IMR-90 (cell line): ENCODE results near the gene RORB.

ENCODE experiments used
- BHLHE40 ChIP-seq: fragments of 150-350 bp; IDR thresholded peaks from 2 replicates; pipeline ENCODE4 v1.6.1; 2016; ENCODE audit warnings: mild to moderate bottlenecking, low read depth, low read length
- CEBPB ChIP-seq: IDR thresholded peaks from 2 replicates; pipeline ENCODE4 v1.6.1; 2012; ENCODE audit warnings: low read depth, low read length, improper control_type of control experiment
- CHD1 ChIP-seq: IDR thresholded peaks from 2 replicates; pipeline ENCODE4 v1.6.1; 2012; ENCODE audit warnings: low read depth, low read length, improper control_type of control experiment
- CTCF ChIP-seq: conservative IDR thresholded peaks from 2 replicates; pipeline ENCODE4 v1.5.1; 2012; ENCODE audit warnings: mild to moderate bottlenecking, low read depth, low read length, improper control_type of control experiment
- FOS ChIP-seq: fragments of 150-350 bp; IDR thresholded peaks from 2 replicates; pipeline ENCODE4 v1.6.1; 2016; ENCODE audit warnings: low read depth, low read length
- MAFK ChIP-seq: IDR thresholded peaks from 2 replicates; pipeline ENCODE4 v1.6.1; 2012; ENCODE audit warnings: low read depth, low read length, improper control_type of control experiment
- MAZ ChIP-seq: IDR thresholded peaks from 2 replicates; pipeline ENCODE4 v1.6.1; 2012; ENCODE audit warnings: low read depth, mild to moderate bottlenecking, low read length, improper control_type of control experiment, moderate library complexity, borderline replicate concordance
- NFE2L2 ChIP-seq: fragments of 150-350 bp; IDR thresholded peaks from 2 replicates; pipeline ENCODE4 v1.6.1; 2016; ENCODE audit warnings: low read depth, mild to moderate bottlenecking, low read length
- POLR2A ChIP-seq: IDR thresholded peaks from 2 replicates; pipeline ENCODE4 v1.6.1; 2012; ENCODE audit warnings: mild to moderate bottlenecking, low read depth, low read length
- RAD21 ChIP-seq: IDR thresholded peaks from 2 replicates; pipeline ENCODE4 v1.6.1; 2012; ENCODE audit warnings: low read length, improper control_type of control experiment
- RFX5 ChIP-seq: IDR thresholded peaks from 2 replicates; pipeline ENCODE4 v1.8.0; 2012; ENCODE audit warnings: low read depth, mild to moderate bottlenecking, low read length, moderate library complexity
- SMC3 ChIP-seq: fragments of 150-350 bp; IDR thresholded peaks from 2 replicates; pipeline ENCODE4 v1.6.1; 2016; ENCODE audit warnings: low read depth, mild to moderate bottlenecking, antibody characterized with exemption, low read length, moderate library complexity
- TF ChIP-seq, protein P1 (sequence below): fragments of 150-350 bp; IDR thresholded peaks from 2 replicates; pipeline ENCODE4 v1.6.1; 2016; ENCODE audit warnings: low read depth, mild to moderate bottlenecking, low read length, moderate library complexity, borderline replicate concordance
- TF ChIP-seq, protein P2 (sequence below): fragments of 150-350 bp; IDR thresholded peaks from 2 replicates; pipeline ENCODE4 v1.6.1; 2017; ENCODE audit warnings: mild to moderate bottlenecking, antibody characterized with exemption, low read length, low read depth

- TF ChIP-seq CTCF (no peak), POLR2A (no peak), NFE2L2 (no peak), CHD1 (no peak), MAFK (no peak), RFX5 (no peak), RAD21 (no peak), CEBPB (no peak), MAZ (no peak), SMC3 (no peak), FOS (no peak), BHLHE40 (no peak)
- TF ChIP-seq, protein P1, sequence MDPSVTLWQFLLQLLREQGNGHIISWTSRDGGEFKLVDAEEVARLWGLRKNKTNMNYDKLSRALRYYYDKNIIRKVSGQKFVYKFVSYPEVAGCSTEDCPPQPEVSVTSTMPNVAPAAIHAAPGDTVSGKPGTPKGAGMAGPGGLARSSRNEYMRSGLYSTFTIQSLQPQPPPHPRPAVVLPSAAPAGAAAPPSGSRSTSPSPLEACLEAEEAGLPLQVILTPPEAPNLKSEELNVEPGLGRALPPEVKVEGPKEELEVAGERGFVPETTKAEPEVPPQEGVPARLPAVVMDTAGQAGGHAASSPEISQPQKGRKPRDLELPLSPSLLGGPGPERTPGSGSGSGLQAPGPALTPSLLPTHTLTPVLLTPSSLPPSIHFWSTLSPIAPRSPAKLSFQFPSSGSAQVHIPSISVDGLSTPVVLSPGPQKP: no peak
- TF ChIP-seq, protein P2, sequence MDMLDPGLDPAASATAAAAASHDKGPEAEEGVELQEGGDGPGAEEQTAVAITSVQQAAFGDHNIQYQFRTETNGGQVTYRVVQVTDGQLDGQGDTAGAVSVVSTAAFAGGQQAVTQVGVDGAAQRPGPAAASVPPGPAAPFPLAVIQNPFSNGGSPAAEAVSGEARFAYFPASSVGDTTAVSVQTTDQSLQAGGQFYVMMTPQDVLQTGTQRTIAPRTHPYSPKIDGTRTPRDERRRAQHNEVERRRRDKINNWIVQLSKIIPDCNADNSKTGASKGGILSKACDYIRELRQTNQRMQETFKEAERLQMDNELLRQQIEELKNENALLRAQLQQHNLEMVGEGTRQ: no peak
These were observed 145.2 kb downstream of the RORB start for GRCh38 chr9:74642376-74642775.
